Inferior parietal cortex (tissue), 1 donor: ENCODE data around the gene PXN.
"Not testable (repeated sequence)": the region's sequence is repeated elsewhere in the genome, so short reads cannot be mapped to it uniquely, and the experiment has no call there.

Experiments used
- DNase-seq: peaks from one replicate; pipeline ENCODE4 v3.0.0-alpha.2; 2016; ENCODE audit errors: extremely low spot score

The PXN gene

GRCh38 chr12:120262852-120263747, 2.4 kb downstream of the PXN start:
- DNase-seq, result no peak

GRCh38 chr12:120261951-120262851, 3.3 kb downstream of the PXN start:
- no peak for DNase-seq

- DNase-seq, result no peak
Observed at GRCh38 chr12:120260607-120261006, 4.9 kb downstream of the PXN start.

GRCh38 chr12:120259418-120260202, 5.9 kb downstream of the PXN start:
- no peak for DNase-seq

GRCh38 chr12:120258323-120258896, 7.1 kb downstream of the PXN start:
- no peak for DNase-seq

- peak; percentile 41 for DNase-seq
Observed at GRCh38 chr12:120257041-120257821, 8.3 kb downstream of the PXN start.

- DNase-seq, result no peak
Observed at GRCh38 chr12:120254809-120255208, 10.7 kb downstream of the PXN start.

- DNase-seq, result not testable (repeated sequence)
Observed at GRCh38 chr12:120253313-120253712, 12.2 kb downstream of the PXN start.

- DNase-seq, result no peak
Observed at GRCh38 chr12:120252071-120252906, 13.2 kb downstream of the PXN start.

- not testable (repeated sequence) for DNase-seq
Observed at GRCh38 chr12:120251364-120252070, 14.0 kb downstream of the PXN start.

- no peak for DNase-seq
Observed at GRCh38 chr12:120249875-120250795, 15.4 kb downstream of the PXN start.

- no peak for DNase-seq
Observed at GRCh38 chr12:120249266-120249874, 16.2 kb downstream of the PXN start.

GRCh38 chr12:120247621-120248030, 17.9 kb downstream of the PXN start:
- no peak for DNase-seq

GRCh38 chr12:120247183-120247582, 18.3 kb downstream of the PXN start:
- no peak for DNase-seq

- not testable (repeated sequence) for DNase-seq
Observed at GRCh38 chr12:120246705-120247104, 18.8 kb downstream of the PXN start.

- DNase-seq, result no peak
Observed at GRCh38 chr12:120242971-120243699, 22.4 kb downstream of the PXN start.
